HepG2 (cell line): ENCODE measurements around the gene PRPSAP2.

Experiments
- CEBPB ChIP-seq: IDR thresholded peaks from 2 replicates; pipeline ENCODE4 v1.6.1; 2011; ENCODE audit warnings: low read depth, low read length, improper control_type of control experiment, borderline replicate concordance
- CTCF ChIP-seq: sonication (generic); formaldehyde crosslinking; IDR thresholded peaks from 2 replicates; pipeline ENCODE4 v1.5.0; 2020; ENCODE audit warnings: mild to moderate bottlenecking, missing genetic modification reagents, moderate library complexity
- EP300 ChIP-seq, 3 experiments: sonication (generic) in 1 of 3; formaldehyde crosslinking in 1 of 3; IDR thresholded peaks; 2 replicates each; pipeline versions ENCODE4 v1.5.1 to v1.6.1; 2011 to 2020; ENCODE audit warnings: low read depth in 2 of 3, low read length in 2 of 3, borderline replicate concordance in 1 of 3, improper control_type of control experiment in 1 of 3, mild to moderate bottlenecking in 1 of 3, missing genetic modification reagents in 1 of 3, moderate library complexity in 1 of 3
- FOXK2 ChIP-seq: fragments of 450-650 bp; IDR thresholded peaks from 2 replicates; pipeline ENCODE4 v1.6.1; 2016
- KAT8 ChIP-seq: IDR thresholded peaks from 2 replicates; pipeline ENCODE4 v1.6.1; 2016; ENCODE audit warnings: missing genetic modification reagents, missing compliant biosample characterization
- SMARCE1 ChIP-seq: fragments of 450-650 bp; IDR thresholded peaks from 2 replicates; pipeline ENCODE4 v1.6.1; 2017; ENCODE audit warnings: borderline replicate concordance
- ZNF143 ChIP-seq: sonication (generic); formaldehyde crosslinking; IDR thresholded peaks from 2 replicates; pipeline ENCODE4 v1.4.0; 2020; ENCODE audit warnings: missing genetic modification reagents
- ZNF549 ChIP-seq: sonication (generic); formaldehyde crosslinking; IDR thresholded peaks from 2 replicates; pipeline ENCODE4 v1.5.0; 2020; ENCODE audit warnings: missing genetic modification reagents

- TF ChIP-seq ZNF549 (CRISPR knock-in tag) = no peak
- TF ChIP-seq ZNF143 (CRISPR knock-in tag) = no peak
- no peak for TF ChIP-seq CTCF
- TF ChIP-seq CEBPB = no peak
- no peak for TF ChIP-seq FOXK2
- no peak for TF ChIP-seq KAT8 (CRISPR knock-in tag)
- TF ChIP-seq SMARCE1 = no peak
- no peak for TF ChIP-seq EP300 (IDR thresholded peaks at IDR 0.05; ENCODE audit: low read depth in 2 of 2, low read length in 2 of 2)
- TF ChIP-seq EP300 (CRISPR knock-in tag; IDR thresholded peaks at IDR 0.05; ENCODE audit: borderline replicate concordance) = no peak
These were observed 117.7 kb downstream of the PRPSAP2 start for GRCh38 chr17:18975597-18975996.
